ENCODE data around the gene HACD3. TPM values are rescaled to one million over a fixed set of nuclear protein-coding genes. Genes with fewer than 3 reads are reported as not detected.

Gene HACD3, protein sequence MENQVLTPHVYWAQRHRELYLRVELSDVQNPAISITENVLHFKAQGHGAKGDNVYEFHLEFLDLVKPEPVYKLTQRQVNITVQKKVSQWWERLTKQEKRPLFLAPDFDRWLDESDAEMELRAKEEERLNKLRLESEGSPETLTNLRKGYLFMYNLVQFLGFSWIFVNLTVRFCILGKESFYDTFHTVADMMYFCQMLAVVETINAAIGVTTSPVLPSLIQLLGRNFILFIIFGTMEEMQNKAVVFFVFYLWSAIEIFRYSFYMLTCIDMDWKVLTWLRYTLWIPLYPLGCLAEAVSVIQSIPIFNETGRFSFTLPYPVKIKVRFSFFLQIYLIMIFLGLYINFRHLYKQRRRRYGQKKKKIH
- total RNA-seq, result 93.1 and 105 TPM in 2 replicates

DNA sequence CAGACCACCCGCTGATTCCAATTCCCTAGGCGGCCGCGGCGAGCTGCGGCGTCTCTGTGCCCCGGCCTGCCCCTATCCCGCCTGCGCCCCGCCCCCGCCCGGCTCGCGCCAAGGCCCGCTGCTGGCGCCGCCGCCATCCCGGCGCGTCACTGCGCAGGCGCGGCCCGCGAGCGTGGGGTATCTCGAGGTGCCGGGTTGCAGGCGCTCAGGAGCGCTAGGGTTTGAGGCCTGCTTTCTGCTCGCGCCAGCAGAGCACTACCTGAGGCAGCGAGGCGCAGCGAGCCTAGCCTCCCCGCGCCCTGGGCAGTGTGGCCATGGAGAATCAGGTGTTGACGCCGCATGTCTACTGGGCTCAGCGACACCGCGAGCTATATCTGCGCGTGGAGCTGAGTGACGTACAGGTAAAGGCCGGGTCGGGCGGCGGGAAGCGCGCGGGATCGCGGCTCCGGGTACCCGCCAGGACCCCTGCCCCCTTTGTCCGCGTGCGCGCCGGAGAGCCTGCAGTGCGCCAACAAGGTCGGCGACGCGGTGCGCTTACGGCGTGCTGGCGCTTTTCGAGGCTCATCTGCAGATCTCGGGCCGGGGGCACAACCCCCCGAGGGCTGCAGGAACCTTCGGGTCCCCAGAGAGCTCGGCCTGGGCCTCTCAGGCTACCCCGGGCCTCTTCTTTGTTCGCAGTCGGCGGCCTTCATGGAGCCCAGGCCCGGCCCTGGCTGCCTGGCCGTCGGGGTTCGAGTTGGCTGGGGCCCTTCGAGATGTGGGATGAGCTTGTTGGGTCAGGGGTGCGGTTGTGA is at the start of gene HACD3:
Gene HACD3, plus strand, starts transcription at position 146 of the 794 bp plus-strand sequence. Its CDS starts 169 bp downstream, at position 315.
- peak; percentile 86 for DNase-seq

GRCh38 chr15:65484876-65485275 is 45.4 kb upstream of the HACD3 start:
- no peak for DNase-seq

DNA sequence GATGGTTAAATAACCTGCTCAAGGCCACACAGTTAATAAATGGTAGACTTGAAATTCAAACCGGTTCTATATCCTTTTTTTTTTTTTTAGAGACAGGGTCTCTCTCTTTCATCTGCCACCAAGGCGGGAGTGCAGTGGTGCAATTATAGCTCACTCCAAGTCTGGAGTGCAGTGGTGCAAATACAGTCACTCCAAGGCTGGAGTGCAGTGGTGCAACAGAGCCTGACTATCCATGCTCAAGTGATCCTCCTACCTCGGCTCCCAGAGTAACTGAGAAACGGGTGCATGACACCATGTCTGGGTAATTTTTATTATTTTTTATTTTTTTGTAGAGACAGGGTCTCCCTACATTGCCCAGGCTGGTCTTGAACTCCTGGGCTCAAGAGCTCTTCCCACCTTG is 36.2 kb upstream of the HACD3 start:
- no peak for DNase-seq

GRCh38 chr15:65509321-65509720 is 20.9 kb upstream of the HACD3 start:
- DNase-seq, result no peak

GRCh38 chr15:65512189-65512588 is 18.1 kb upstream of the HACD3 start:
- no peak for DNase-seq

- peak; percentile 74 for DNase-seq
Measured at GRCh38 chr15:65512807-65513416, 17.4 kb upstream of the HACD3 start.

GRCh38 chr15:65516997-65517865 is 13.0 kb upstream of the HACD3 start, which contains the start of gene DPP8:
DPP8 (minus strand) TSS chr15:65517689; CDS start chr15:65512553, 5,136 bp downstream.
- DNase-seq, result peak; percentile 97

GRCh38 chr15:65517866-65518207 is 12.4 kb upstream of the HACD3 start:
- no peak for DNase-seq

- DNase-seq, result no peak
Measured at GRCh38 chr15:65518633-65519285, 11.5 kb upstream of the HACD3 start.

- no peak for DNase-seq
Measured at GRCh38 chr15:65521350-65521749, 8.9 kb upstream of the HACD3 start.

DNA sequence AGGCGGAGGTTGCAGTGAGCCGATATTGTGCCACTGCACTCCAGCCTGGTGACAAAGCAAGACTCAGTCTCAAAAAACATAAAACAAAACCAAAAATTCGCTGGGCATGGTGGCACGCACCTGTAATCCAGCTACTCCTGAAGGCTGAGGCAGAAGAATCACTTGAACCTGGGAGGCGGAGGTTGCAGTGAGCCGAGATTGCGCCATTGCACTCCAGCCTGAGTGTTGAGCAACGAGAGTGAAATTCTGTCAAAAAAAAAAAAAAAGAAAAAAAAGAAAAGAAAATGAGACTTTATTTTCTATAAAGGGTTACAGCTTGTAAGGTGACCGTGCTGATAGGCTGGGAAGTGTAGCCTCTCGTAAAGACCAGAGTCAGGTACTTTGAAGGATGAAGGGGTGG is 6.0 kb upstream of the HACD3 start:
- no peak for DNase-seq

GRCh38 chr15:65525622-65526021 is 4.6 kb upstream of the HACD3 start:
- DNase-seq, result peak; percentile 74

GRCh38 chr15:65528461-65529060 is 1.7 kb upstream of the HACD3 start:
- DNase-seq, result no peak

DNA sequence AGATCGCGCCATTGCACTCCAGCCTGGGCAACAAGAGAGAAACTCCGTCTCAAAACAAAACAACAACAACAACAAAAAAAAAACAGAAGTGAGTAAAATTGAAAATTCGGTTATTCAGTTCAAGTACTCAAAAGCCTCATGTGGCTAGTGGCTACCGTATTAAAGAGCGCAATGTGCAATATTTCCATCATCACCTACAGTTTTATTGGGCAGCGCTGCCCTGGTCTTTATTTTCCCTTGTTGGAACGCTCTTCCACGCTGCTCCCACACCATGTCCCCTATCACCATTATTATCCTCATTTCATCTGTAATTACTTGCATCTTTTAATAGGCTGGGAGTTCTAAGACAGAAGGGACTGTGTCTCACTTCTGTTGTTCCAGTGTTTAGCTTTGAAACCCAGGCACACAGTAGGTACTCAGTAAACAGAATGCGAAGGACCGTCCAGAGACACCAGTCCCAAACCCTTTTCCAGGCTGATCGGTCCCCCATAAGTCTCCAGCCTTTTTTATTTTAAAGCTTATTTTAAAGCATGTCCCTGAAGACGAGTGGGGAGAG is 423 bp upstream of the HACD3 start:
- DNase-seq, result no peak

GRCh38 chr15:65532738-65533051 is 2.4 kb downstream of the HACD3 start:
- DNase-seq, result peak; percentile 28

GRCh38 chr15:65533057-65533756 is 2.9 kb downstream of the HACD3 start:
- no peak for DNase-seq

DNA sequence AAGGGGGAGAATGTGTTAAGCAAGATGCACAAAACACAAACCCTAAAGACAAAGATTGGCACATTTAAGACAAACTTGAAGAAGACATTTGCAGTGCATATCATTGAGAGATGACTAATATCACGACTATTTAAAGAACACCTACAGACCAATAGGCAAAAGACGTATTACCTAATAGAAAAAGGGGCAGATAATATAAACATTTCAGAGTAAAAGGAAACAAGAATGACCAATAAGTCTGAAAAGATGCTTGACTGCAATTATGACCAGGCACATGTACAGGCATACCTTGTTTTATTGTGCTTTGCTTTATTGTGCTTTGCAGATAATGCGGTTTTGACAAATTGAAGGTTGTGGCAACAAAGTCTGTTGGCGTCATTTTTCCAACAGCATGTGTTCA is 4.9 kb downstream of the HACD3 start:
- DNase-seq, result no peak

DNA sequence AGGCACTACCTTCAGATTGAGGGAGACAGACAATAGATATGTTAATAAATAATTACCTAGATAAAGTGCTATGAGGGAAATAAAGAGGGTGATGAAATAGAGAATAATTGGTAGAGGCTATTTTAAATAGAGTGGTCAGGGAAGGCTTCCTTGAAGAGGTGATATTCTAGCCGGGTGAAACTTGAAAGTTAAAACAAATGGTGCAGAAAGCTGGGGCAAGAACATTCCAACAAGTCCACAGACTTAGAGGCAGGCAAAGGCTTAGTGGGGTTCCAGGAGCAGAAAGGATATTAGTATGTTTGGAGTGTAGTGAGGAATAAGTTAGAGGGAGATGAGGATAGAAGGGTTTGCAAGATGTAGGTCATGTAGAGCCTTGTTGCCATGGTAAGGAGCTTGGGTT is 10.1 kb downstream of the HACD3 start:
- no peak for DNase-seq

DNA sequence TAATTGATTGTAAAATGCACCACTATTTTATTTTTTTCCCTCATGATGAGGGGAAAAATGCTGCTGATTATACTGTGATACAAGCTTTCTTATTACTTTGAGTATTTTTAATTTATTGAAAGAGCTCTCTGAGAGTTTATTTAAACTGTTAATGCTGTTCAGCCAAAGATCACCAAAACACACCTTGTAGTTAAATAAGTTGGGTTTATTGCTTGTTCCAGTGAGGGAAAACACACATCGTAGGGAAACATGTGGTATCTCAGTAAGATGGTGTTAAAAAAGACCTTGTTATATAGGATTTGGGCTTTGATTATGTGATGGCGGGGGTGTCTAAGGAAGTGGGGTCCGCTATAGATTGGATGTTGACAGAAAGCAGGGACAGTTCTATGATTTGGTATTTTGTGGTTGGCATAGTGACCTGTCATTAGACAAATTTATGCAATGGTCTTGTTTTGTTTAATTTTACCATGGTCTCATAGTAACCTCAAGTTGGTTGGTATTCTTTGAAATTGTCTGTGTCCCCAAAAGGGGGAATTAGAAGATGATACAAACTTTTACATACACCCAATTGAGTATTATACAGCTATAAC is 11.1 kb downstream of the HACD3 start:
- DNase-seq, result no peak

DNA sequence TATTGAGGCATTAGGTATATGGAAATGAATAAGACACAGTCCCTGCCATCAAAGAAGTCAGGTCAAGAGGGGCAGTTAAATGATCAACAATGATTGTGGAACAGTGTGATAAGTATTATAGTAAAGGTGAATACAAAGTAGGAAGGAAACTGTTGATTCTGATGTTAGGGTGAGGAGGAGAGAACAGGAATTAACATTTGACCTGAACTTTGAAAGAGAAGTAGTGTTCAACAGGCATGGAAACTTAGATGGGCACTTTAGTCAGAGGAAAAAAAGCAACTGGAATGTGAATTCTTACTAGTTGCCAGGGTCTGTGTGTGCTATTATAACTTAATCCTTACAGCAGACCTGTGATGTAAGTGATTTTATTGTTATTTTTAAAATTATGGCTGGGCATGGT is 17.6 kb downstream of the HACD3 start:
- no peak for DNase-seq
